Measurements from ENCODE around the gene IGSF21.
A peak's percentile ranks its signal among the peaks of the same experiment; 100 is the strongest.

The IGSF21 gene

GRCh38 chr1:18175530-18176377 lies 68.2 kb downstream of the IGSF21 start:
- no peak for DNase-seq (ENCODE audit: low spot score)
- FAIRE-seq: no peak

GRCh38 chr1:18176619-18177018 lies 69.0 kb downstream of the IGSF21 start:
- no peak for DNase-seq (ENCODE audit: low spot score)
- no peak for FAIRE-seq

- no peak for FAIRE-seq
- DNase-seq (ENCODE audit: low spot score): no peak
These were observed 70.5 kb downstream of the IGSF21 start for GRCh38 chr1:18178111-18178510.

GRCh38 chr1:18179009-18179408 lies 71.4 kb downstream of the IGSF21 start:
- DNase-seq (ENCODE audit: low spot score): no peak
- FAIRE-seq: no peak

- DNase-seq (ENCODE audit: low spot score) (peak; percentile 51), FAIRE-seq (no peak)
These were observed 75.0 kb downstream of the IGSF21 start for GRCh38 chr1:18182398-18183160.

- no peak for FAIRE-seq
- no peak for DNase-seq (ENCODE audit: low spot score)
These were observed 75.9 kb downstream of the IGSF21 start for GRCh38 chr1:18183533-18183932.

- FAIRE-seq (no peak), DNase-seq (ENCODE audit: low spot score) (no peak)
These were observed 79.5 kb downstream of the IGSF21 start for GRCh38 chr1:18187054-18187453.

- no peak for DNase-seq (ENCODE audit: low spot score)
- no peak for FAIRE-seq
These were observed 81.4 kb downstream of the IGSF21 start for GRCh38 chr1:18188820-18189517.

- no peak for DNase-seq (ENCODE audit: low spot score)
- FAIRE-seq: no peak
These were observed 83.0 kb downstream of the IGSF21 start for GRCh38 chr1:18190598-18190997.

GRCh38 chr1:18191037-18191436 lies 83.4 kb downstream of the IGSF21 start:
- FAIRE-seq (no peak), DNase-seq (ENCODE audit: low spot score) (no peak)

GRCh38 chr1:18191481-18192155 lies 84.0 kb downstream of the IGSF21 start:
- FAIRE-seq: no peak
- DNase-seq (ENCODE audit: low spot score): no peak

- FAIRE-seq (no peak), DNase-seq (ENCODE audit: low spot score) (no peak)
These were observed 84.6 kb downstream of the IGSF21 start for GRCh38 chr1:18192182-18192581.

GRCh38 chr1:18192974-18193373 lies 85.4 kb downstream of the IGSF21 start:
- no peak for FAIRE-seq
- DNase-seq (ENCODE audit: low spot score): no peak

GRCh38 chr1:18197299-18197698 lies 89.7 kb downstream of the IGSF21 start:
- DNase-seq (ENCODE audit: low spot score): no peak
- FAIRE-seq: no peak

GRCh38 chr1:18198260-18198659 lies 90.7 kb downstream of the IGSF21 start:
- DNase-seq (ENCODE audit: low spot score): no peak
- no peak for FAIRE-seq

- FAIRE-seq (no peak), DNase-seq (ENCODE audit: low spot score) (no peak)
These were observed 91.9 kb downstream of the IGSF21 start for GRCh38 chr1:18199462-18199861.

- no peak for DNase-seq (ENCODE audit: low spot score)
- FAIRE-seq: no peak
These were observed 92.6 kb downstream of the IGSF21 start for GRCh38 chr1:18200136-18200717.

GRCh38 chr1:18200918-18201317 lies 93.3 kb downstream of the IGSF21 start:
- DNase-seq (ENCODE audit: low spot score) (no peak), FAIRE-seq (no peak)

GRCh38 chr1:18201997-18202719 lies 94.6 kb downstream of the IGSF21 start:
- FAIRE-seq: no peak
- no peak for DNase-seq (ENCODE audit: low spot score)

- FAIRE-seq: no peak
- DNase-seq (ENCODE audit: low spot score): no peak
These were observed 96.0 kb downstream of the IGSF21 start for GRCh38 chr1:18203645-18204044.

All from RCC 7860 (cell line).